Right atrium auricular region (tissue), 2 donors: ENCODE measurements around the gene LGR6. TPM values are rescaled to one million over a fixed set of nuclear protein-coding genes. Genes with fewer than 3 reads are reported as not detected.

Source experiments
- DNase-seq: peaks from one replicate; pipeline ENCODE4 v3.0.0-alpha.2; 2019; ENCODE audit warnings: low spot score
- H3K27ac ChIP-seq, 2 donors: fragments of 200-600 bp; sonication (generic); 1 replicate in 1 of 2; 2 replicates in 1 of 2; pipeline ENCODE4 v1.5.1; 2016 to 2019
- H3K27me3 ChIP-seq, 2 donors: fragments of 200-600 bp; sonication (generic); one replicate each; pipeline versions ENCODE4 v1.5.1 to v1.6.0; 2017 to 2019
- H3K36me3 ChIP-seq: fragments of 200-600 bp; sonication (generic); one replicate; pipeline ENCODE4 v1.5.1; 2016
- H3K4me1 ChIP-seq, 2 donors: fragments of 200-600 bp; sonication (generic); one replicate each; pipeline versions ENCODE4 v1.5.1 to v1.6.0; 2017 to 2019
- H3K4me3 ChIP-seq, 2 donors: fragments of 200-600 bp; sonication (generic); 1 replicate in 1 of 2; 2 replicates in 1 of 2; pipeline ENCODE4 v1.5.1; 2017 to 2019; ENCODE audit warnings: mild to moderate bottlenecking in 1 of 2, moderate library complexity in 1 of 2
- H3K9me3 ChIP-seq, 2 donors: fragments of 200-600 bp; sonication (generic); one replicate each; pipeline ENCODE4 v1.5.1; 2019
- CTCF ChIP-seq, 2 donors: fragments of 200-600 bp; sonication (generic); IDR thresholded peaks; one replicate each; pipeline ENCODE4 v1.5.1; 2019; ENCODE audit warnings: antibody characterized with exemption in 2 of 2
- total RNA-seq, 2 donors: library from RNA; depleted of rRNA; stranded (reverse); fragments of >200 nt; gene quantifications; one replicate each; pipeline ENCODE4 v1.1.0, GENCODE V29; 2016

The LGR6 gene
- total RNA-seq, 2 donors from 2014 or later: 5.5 to 17.0 TPM

GRCh38 chr1:202264726-202265125, 71.1 kb downstream of the LGR6 start:
- Histone ChIP-seq H3K27ac (no peak overlapping the region), H3K27me3 (no peaks in the 10 kb centered on the region), H3K4me1 (no peaks in the 10 kb centered on the region), H3K36me3 (no peaks in the 10 kb centered on the region), H3K9me3 (no peaks in the 10 kb centered on the region), H3K4me3 (no peak overlapping the region)
- no peak for DNase-seq
- no peak for TF ChIP-seq CTCF (IDR thresholded peaks at IDR 0.05)

DNA sequence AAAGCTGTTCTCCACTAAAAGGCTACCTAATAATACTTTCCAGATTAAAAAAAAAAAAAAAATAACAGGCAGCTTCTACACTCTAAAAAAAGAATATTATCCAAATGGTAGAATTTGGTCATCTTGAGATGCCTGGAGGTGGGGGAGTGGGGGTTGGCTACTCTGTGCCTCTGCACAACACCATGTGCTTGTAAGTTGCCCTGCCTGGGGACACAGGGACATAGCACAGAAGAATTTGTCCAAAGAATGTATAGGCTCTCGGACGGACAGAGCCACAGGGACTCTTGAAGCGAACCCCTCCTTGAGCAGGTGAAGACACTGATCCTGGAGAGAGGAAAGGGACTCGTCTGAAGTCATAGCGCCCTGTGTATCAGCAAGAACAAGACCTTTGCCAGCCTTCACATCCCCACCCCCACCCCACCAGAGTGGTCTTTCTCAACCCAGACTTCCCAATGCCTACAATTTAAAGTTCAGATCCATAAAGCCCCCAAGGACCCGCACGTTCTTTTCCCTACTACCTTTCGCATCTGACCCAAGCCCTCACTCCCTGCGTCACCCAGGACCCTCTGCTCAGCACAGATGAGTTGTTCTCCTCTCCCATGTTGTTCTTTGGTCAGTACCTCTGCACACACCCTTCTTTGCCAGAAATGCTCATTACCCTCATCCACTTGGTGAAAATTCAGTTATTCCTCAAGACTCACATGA, 72.6 kb downstream of the LGR6 start:
- DNase-seq: no peak
- no peak for TF ChIP-seq CTCF (IDR thresholded peaks at IDR 0.05)
- Histone ChIP-seq H3K9me3 (no peaks in the 10 kb centered on the region), H3K27ac (no peak overlapping the region), H3K4me1 (no peaks in the 10 kb centered on the region), H3K36me3 (no peaks in the 10 kb centered on the region), H3K4me3 (no peak overlapping the region), H3K27me3 (no peaks in the 10 kb centered on the region)

DNA sequence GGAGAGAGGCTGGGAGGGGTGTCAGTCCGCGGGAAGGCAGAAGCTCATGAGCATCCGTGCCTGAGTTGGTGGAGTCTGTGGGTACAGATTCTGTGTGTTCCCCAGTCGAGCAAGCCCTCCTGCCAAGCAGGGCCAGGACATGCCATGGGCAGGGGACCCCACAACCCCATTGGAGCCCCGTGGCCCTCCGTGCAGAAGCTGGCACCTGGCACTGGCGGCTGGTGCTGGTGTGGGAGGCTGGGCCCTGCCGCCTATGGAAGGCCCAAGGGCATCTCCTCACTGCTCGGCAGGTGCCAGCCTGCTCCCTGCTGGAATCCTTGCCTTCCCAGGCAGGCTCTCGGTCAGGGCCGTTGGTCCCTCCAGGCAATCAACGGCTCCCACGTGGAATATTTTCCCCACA, 74.4 kb downstream of the LGR6 start:
- no peak for TF ChIP-seq CTCF (IDR thresholded peaks at IDR 0.05)
- Histone ChIP-seq H3K4me1 (no peaks in the 10 kb centered on the region), H3K27me3 (no peaks in the 10 kb centered on the region), H3K4me3 (no peak overlapping the region), H3K9me3 (no peaks in the 10 kb centered on the region), H3K27ac (no peak overlapping the region), H3K36me3 (no peaks in the 10 kb centered on the region)
- DNase-seq: no peak

GRCh38 chr1:202268817-202269216, 75.2 kb downstream of the LGR6 start:
- Histone ChIP-seq H3K9me3 (no peaks in the 10 kb centered on the region), H3K27me3 (no peaks in the 10 kb centered on the region), H3K36me3 (no peaks in the 10 kb centered on the region), H3K4me3 (no peak overlapping the region), H3K27ac (no peak overlapping the region), H3K4me1 (no peaks in the 10 kb centered on the region)
- DNase-seq: no peak
- TF ChIP-seq CTCF (IDR thresholded peaks at IDR 0.05): no peak

- no peak for TF ChIP-seq CTCF (IDR thresholded peaks at IDR 0.05)
- H3K9me3 ChIP-seq: no peaks in the 10 kb centered on the region
- H3K27me3 ChIP-seq: no peaks in the 10 kb centered on the region
- DNase-seq: no peak
- no peaks in the 10 kb centered on the region for H3K36me3 ChIP-seq
- H3K4me1 ChIP-seq: no peaks in the 10 kb centered on the region
- H3K27ac ChIP-seq: no peak overlapping the region
- H3K4me3 ChIP-seq: no peak overlapping the region
These were observed 77.3 kb downstream of the LGR6 start for GRCh38 chr1:202270871-202271326.
